Activated T-cell treated with anti-CD3 and anti-CD28 coated beads, Interleukin-2, amount 50 U/mL, for 24 hours (primary cell): ENCODE results near the gene MLX.

Experiments
- DNase-seq: peaks from one replicate; pipeline ENCODE4 v3.0.0-alpha.2; 2020
- H3K27ac Mint-ChIP-seq: 2 replicates; pipeline ENCODE4 v1.8.0; 2020; ENCODE audit warnings: mild to moderate bottlenecking, mixed read lengths
- H3K27me3 Mint-ChIP-seq: 2 replicates; pipeline ENCODE4 v1.8.0; 2020; ENCODE audit warnings: mixed read lengths
- H3K36me3 Mint-ChIP-seq: 2 replicates; pipeline ENCODE4 v1.8.0; 2020; ENCODE audit warnings: low read depth, mixed read lengths
- H3K4me1 Mint-ChIP-seq: 2 replicates; pipeline ENCODE4 v1.8.0; 2020; ENCODE audit warnings: low read depth, mixed read lengths
- H3K4me3 Mint-ChIP-seq: 2 replicates; pipeline ENCODE4 v1.8.0; 2020; ENCODE audit warnings: mild to moderate bottlenecking, moderate library complexity, mixed read lengths
- H3K9me3 Mint-ChIP-seq: 2 replicates; pipeline ENCODE4 v1.8.0; 2020; ENCODE audit warnings: mixed read lengths

Gene MLX

GRCh38 chr17:42560246-42560645, 6.7 kb upstream of the MLX start:
- Mint-ChIP-seq H3K27me3 (no peaks in the 10 kb centered on the region), H3K4me1 (peaks cover 38% of the 10 kb centered on the region), H3K27ac (no peak overlapping the region), H3K4me3 (peak overlapping the region; percentile 71), H3K36me3 (peaks cover 34% of the 10 kb centered on the region), H3K9me3 (no peaks in the 10 kb centered on the region)
- DNase-seq, result no peak

DNA sequence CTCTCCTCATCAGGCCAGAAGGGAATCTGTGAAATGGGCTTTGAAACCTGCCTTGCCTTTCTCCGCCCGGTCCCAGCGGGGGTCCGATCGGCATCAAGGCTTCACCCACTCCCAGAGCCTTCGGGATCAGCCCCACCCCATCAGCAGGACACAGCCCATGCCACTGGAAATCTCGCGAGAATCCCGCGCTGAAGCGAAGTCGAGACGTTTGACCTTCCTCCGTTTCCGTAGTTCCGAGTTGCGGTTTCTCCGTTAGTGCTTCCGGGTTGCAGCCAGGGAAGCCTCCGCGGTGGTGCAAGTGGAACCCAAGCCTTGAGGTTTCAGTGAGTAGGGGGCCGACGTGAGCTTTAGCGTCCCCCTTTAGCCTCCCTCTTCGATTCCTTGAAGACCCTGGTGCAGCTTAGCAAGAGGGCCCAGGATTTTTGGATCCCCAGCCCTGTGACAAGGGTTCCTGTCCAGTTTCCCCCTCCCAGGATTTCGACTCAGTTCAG, 5.0 kb upstream of the MLX start, which contains the start of gene COASY:
TSS of gene COASY (plus strand) at position 252 of the 491 bp plus-strand sequence. CDS start 475 bp downstream, outside the sequence.
- no peaks in the 10 kb centered on the region for H3K9me3 Mint-ChIP-seq
- H3K27ac Mint-ChIP-seq, result peak within 1 kb of the TSS; percentile 99
- H3K27me3 Mint-ChIP-seq, result no peaks in the 10 kb centered on the region
- DNase-seq, result peak; percentile 93
- peaks cover 49% of the 10 kb centered on the region for H3K36me3 Mint-ChIP-seq
- peaks cover 42% of the 10 kb centered on the region for H3K4me1 Mint-ChIP-seq
- H3K4me3 Mint-ChIP-seq, result peak within 1 kb of the TSS; percentile 96

DNA sequence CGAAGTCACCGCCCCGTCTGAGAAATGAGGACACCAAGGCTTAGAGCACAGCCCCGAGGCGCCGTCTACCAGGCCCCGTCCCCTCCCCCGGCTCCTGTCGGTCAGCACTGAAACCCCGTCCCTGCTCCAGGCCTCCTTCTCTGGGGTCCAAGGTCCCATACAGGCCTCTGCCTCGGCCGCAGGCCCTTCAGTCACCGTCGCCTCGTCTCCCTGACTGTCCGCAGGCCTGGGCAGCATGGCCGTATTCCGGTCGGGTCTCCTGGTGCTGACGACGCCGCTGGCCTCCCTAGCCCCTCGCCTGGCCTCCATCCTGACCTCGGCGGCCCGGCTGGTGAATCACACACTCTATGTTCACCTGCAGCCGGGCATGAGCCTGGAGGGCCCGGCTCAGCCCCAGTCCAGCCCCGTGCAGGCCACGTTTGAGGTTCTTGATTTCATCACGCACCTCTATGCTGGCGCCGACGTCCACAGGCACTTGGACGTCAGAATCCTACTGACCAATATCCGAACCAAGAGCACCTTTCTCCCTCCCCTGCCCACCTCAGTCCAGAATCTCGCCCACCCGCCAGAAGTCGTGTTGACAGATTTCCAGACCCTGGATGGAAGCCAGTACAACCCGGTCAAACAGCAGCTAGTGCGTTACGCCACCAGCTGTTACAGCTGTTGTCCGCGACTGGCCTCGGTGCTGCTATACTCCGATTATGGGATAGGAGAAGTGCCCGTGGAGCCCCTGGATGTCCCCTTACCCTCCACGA, 4.3 kb upstream of the MLX start:
- peaks cover 55% of the 10 kb centered on the region for H3K36me3 Mint-ChIP-seq
- H3K4me1 Mint-ChIP-seq, result peaks cover 43% of the 10 kb centered on the region
- H3K27me3 Mint-ChIP-seq, result no peaks in the 10 kb centered on the region
- peak overlapping the region; percentile 99 for H3K27ac Mint-ChIP-seq
- H3K9me3 Mint-ChIP-seq, result no peaks in the 10 kb centered on the region
- H3K4me3 Mint-ChIP-seq, result peak overlapping the region; percentile 96
- no peak for DNase-seq

GRCh38 chr17:42563143-42563509, 3.8 kb upstream of the MLX start:
- no peaks in the 10 kb centered on the region for H3K27me3 Mint-ChIP-seq
- H3K4me3 Mint-ChIP-seq, result peak overlapping the region; percentile 96
- peaks cover 60% of the 10 kb centered on the region for H3K36me3 Mint-ChIP-seq
- no peak for DNase-seq
- peak overlapping the region; percentile 99 for H3K27ac Mint-ChIP-seq
- H3K4me1 Mint-ChIP-seq, result peaks cover 47% of the 10 kb centered on the region
- H3K9me3 Mint-ChIP-seq, result no peaks in the 10 kb centered on the region

- DNase-seq, result no peak
- H3K36me3 Mint-ChIP-seq, result peaks cover 63% of the 10 kb centered on the region
- H3K4me3 Mint-ChIP-seq, result peak overlapping the region; percentile 96
- H3K27me3 Mint-ChIP-seq, result no peaks in the 10 kb centered on the region
- peak overlapping the region; percentile 99 for H3K27ac Mint-ChIP-seq
- H3K9me3 Mint-ChIP-seq, result no peaks in the 10 kb centered on the region
- H3K4me1 Mint-ChIP-seq, result peaks cover 49% of the 10 kb centered on the region
Observed at GRCh38 chr17:42563543-42563942, 3.4 kb upstream of the MLX start.

DNA sequence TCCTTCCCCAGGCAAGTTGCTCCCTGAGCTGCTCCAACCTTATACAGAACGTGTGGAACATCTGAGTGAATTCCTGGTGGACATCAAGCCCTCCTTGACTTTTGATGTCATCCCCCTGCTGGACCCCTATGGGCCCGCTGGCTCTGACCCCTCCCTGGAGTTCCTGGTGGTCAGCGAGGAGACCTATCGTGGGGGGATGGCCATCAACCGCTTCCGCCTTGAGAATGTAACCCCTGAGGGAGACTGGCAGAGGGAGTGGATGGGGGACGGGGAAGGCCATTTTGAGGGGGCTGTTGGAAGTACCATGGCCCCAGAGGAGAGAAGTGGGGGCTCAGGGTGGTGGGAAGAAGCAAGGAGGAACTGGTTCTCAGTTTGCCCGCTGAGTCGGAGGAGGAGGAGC, 3.0 kb upstream of the MLX start:
- H3K4me1 Mint-ChIP-seq, result peaks cover 53% of the 10 kb centered on the region

GRCh38 chr17:42564815-42565522, 1.9 kb upstream of the MLX start:
- no peaks in the 10 kb centered on the region for H3K27me3 Mint-ChIP-seq
- H3K4me1 Mint-ChIP-seq, result peaks cover 62% of the 10 kb centered on the region
- DNase-seq, result no peak
- peaks cover 78% of the 10 kb centered on the region for H3K36me3 Mint-ChIP-seq
- H3K9me3 Mint-ChIP-seq, result no peaks in the 10 kb centered on the region
- peak overlapping the region; percentile 99 for H3K27ac Mint-ChIP-seq
- H3K4me3 Mint-ChIP-seq, result peak overlapping the region; percentile 96

More for the DNA sequence above, 3.0 kb upstream of the MLX start:
- no peak for DNase-seq
- Mint-ChIP-seq H3K36me3 (peaks cover 67% of the 10 kb centered on the region), H3K27ac (peak overlapping the region; percentile 99), H3K9me3 (no peaks in the 10 kb centered on the region), H3K27me3 (no peaks in the 10 kb centered on the region), H3K4me3 (peak overlapping the region; percentile 96)

GRCh38 chr17:42565523-42566214, 1.2 kb upstream of the MLX start:
- H3K36me3 Mint-ChIP-seq, result peaks cover 85% of the 10 kb centered on the region
- no peak for DNase-seq
- no peaks in the 10 kb centered on the region for H3K9me3 Mint-ChIP-seq
- H3K4me3 Mint-ChIP-seq, result peak overlapping the region; percentile 95
- H3K27me3 Mint-ChIP-seq, result no peaks in the 10 kb centered on the region
- peak overlapping the region; percentile 98 for H3K27ac Mint-ChIP-seq
- peaks cover 65% of the 10 kb centered on the region for H3K4me1 Mint-ChIP-seq

DNA sequence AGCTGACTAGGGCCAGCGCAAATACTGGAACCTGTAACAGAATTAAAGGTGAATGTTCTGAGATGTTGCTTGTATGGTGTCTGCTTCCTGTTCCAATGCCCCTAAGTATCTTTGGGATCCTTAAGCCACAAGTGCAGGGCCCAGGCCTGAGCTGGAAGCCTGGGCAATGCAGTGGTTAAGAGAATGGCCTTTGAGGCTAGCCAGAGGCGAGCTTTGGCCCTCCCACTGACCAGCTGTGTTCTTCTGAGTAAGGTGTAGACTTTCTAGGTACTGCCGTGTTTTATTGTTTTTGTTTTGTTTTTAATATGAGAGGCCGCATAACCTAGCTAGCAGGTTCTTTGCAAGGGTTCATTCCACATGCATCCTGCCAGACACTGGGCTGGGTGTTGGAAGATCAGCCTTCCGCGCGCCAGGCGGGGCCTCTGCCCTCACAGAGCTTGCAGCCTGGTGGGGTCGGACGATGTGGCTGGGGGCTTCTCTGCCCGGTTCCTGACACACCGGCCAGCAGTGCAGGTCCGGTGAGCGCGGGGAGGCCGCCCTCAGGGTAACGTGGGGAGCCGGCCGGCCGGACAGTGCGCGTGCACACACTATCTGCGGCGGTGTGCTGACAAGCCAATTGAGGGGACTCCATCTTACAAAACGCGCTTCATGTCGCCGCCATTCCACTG, 551 bp upstream of the MLX start:
- peaks cover 67% of the 10 kb centered on the region for H3K4me1 Mint-ChIP-seq
- no peak for DNase-seq
- H3K27me3 Mint-ChIP-seq, result no peaks in the 10 kb centered on the region
- H3K36me3 Mint-ChIP-seq, result peaks cover 91% of the 10 kb centered on the region
- H3K27ac Mint-ChIP-seq, result peak overlapping the region; percentile 98
- peak overlapping the region; percentile 95 for H3K4me3 Mint-ChIP-seq
- H3K9me3 Mint-ChIP-seq, result no peaks in the 10 kb centered on the region

DNA sequence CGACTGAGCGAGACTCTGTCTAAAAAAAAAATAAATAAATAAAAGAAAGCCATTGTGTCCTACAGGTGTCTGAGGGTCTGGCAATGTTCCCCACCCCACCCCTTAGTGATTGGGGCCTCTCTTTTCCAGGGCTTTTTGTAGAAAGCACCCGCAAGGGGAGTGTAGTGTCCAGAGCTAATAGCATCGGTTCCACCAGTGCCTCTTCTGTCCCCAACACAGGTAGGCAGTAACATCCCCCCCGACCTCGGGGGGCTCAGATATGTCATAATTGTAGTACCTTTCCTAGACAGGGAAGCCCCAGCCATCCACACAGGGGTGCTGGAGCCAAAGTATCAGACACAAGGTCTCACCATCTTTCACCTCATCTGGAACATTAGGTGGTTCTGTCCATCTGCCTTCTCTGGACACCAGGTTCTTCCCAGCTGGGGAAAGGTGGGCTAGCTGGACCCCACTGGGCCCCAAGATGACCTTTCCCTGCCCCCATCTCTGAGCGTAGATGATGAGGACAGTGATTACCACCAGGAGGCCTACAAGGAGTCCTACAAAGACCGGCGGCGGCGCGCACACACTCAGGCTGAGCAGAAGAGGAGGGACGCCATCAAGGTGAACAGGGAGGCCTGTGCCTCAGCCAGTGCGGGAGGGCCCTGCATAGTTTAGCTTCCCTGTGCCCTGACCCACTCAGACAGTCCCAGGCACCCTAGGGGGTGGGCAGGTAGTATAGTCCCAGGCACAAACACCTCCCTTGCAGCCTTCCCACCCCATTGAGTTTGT, 1.6 kb downstream of the MLX start:
- Mint-ChIP-seq H3K27ac (peak overlapping the region; percentile 98), H3K27me3 (no peaks in the 10 kb centered on the region), H3K36me3 (peaks cover 95% of the 10 kb centered on the region), H3K4me3 (peak overlapping the region; percentile 95), H3K9me3 (no peaks in the 10 kb centered on the region), H3K4me1 (peaks cover 64% of the 10 kb centered on the region)
- no peak for DNase-seq

DNA sequence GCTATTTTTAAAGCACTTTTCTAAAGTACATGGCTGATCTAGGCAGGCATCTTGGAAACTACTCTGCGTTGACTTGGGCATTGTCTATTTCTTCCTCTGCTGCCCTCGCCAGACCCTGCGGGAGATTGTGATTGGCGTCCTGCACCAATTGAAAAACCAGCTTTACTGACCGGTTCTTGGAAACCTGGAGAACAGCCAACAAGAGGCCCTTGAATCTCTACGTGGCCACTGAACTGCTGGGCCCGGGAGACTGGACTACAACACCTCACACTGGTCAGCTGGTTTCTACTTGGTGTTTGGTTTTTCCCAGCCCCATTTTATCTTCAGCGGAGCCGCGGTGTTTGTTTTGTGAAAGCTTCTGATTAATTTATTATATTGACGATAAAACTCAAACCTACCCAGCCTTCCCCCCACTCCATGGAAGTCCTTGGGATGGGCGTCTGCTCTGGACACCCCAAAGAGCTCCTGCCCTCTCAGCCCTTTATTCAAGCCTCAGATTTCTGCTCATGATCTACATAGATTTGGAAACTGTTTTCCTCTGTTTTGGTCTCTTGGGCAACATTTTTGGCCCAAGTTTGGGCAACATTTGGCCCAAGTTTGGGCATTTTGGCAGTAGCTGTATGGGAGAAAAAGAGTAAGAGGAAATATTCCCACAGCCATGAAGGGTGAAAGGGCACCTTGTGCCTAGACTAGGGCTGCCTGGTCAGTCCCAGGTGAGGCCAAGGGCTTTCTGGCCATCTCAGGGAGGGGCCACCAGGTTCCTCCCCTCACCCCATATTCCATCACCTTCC, 4.7 kb downstream of the MLX start:
- H3K4me3 Mint-ChIP-seq, result no peak overlapping the region
- H3K27ac Mint-ChIP-seq, result peak overlapping the region; percentile 76
- no peak for DNase-seq
- H3K4me1 Mint-ChIP-seq, result peaks cover 62% of the 10 kb centered on the region
- no peaks in the 10 kb centered on the region for H3K9me3 Mint-ChIP-seq
- H3K27me3 Mint-ChIP-seq, result no peaks in the 10 kb centered on the region
- H3K36me3 Mint-ChIP-seq, result peaks cover 95% of the 10 kb centered on the region

GRCh38 chr17:42573095-42573494, 6.2 kb downstream of the MLX start:
- Mint-ChIP-seq H3K27me3 (no peaks in the 10 kb centered on the region), H3K9me3 (no peaks in the 10 kb centered on the region), H3K27ac (peak overlapping the region; percentile 83), H3K36me3 (peaks cover 98% of the 10 kb centered on the region), H3K4me1 (peaks cover 61% of the 10 kb centered on the region), H3K4me3 (no peak overlapping the region)
- DNase-seq, result no peak

GRCh38 chr17:42574463-42574862, 7.6 kb downstream of the MLX start:
- Mint-ChIP-seq H3K4me1 (peaks cover 58% of the 10 kb centered on the region), H3K4me3 (peak overlapping the region; percentile 28), H3K27ac (peak overlapping the region; percentile 69), H3K36me3 (peaks cover 94% of the 10 kb centered on the region), H3K9me3 (no peaks in the 10 kb centered on the region), H3K27me3 (no peaks in the 10 kb centered on the region)
- no peak for DNase-seq
